HCT116 (cell line): ENCODE measurements around the gene ESRRG. TPM values are rescaled to one million over a fixed set of nuclear protein-coding genes. Genes with fewer than 3 reads are reported as not detected.

Experiments used
- ATAC-seq: fragments of 200-7000 bp; cut with Tn5 transposase; 2 replicates; pipeline ENCODE4 v1.9.1; 2020; ENCODE audit warnings: mild to moderate bottlenecking, moderate library complexity
- BruUV-seq: library from RNA; stranded (reverse); fragments of 400-500 nt; replicated peaks from 2 replicates; lab custom pipeline; 2021; lab: Mats Ljungman, UMichigan
- CTCF ChIA-PET: fragments of 300-600 bp; sonication (Branson Sonifier 250); formaldehyde crosslinking; loops from one replicate; lab custom pipeline; 2021; ENCODE audit warnings: antibody characterized with exemption; lab: Charles Lee
- POLR2A ChIA-PET: fragments of 300-600, 350-600 bp; sonication (Branson Sonifier 250); formaldehyde crosslinking; loops from one replicate; lab custom pipeline; 2021; ENCODE audit warnings: antibody characterized with exemption; lab: Charles Lee
- RAD21 ChIA-PET, 2 experiments: fragments of 300-600 bp; sonication (Branson Sonifier 250); formaldehyde crosslinking; loops; one replicate each; lab custom pipeline; 2023; ENCODE audit warnings: low total read pairs in 2 of 2; ENCODE audit not compliant: uncharacterized antibody in 2 of 2, unreplicated experiment in 2 of 2, low non-redundant PET in 1 of 2; lab: Charles Lee
- DNase-seq: peaks from one replicate; pipeline ENCODE4 v3.0.0-alpha.2; 2010; ENCODE audit warnings: low read depth, low spot score
- H2AFZ ChIP-seq: fragments of 200-600 bp; shearing (Covaris generic), sonication (generic); 2 replicates; pipeline ENCODE4 v1.6.1; 2017; ENCODE audit warnings: low read depth, mixed run types, mixed read lengths, antibody characterized with exemption, low read length; ENCODE audit not compliant: poor library complexity, severe bottlenecking
- H3K27ac ChIP-seq: 2 replicates; pipeline ENCODE4 v1.5.1; 2012; ENCODE audit warnings: low read depth, low read length
- H3K27me3 ChIP-seq: fragments of 200-600 bp; sonication (generic); 2 replicates; pipeline ENCODE4 v1.6.1; 2016; ENCODE audit warnings: mixed run types, low read length, mixed read lengths; ENCODE audit not compliant: insufficient read depth
- H3K36me3 ChIP-seq, 2 experiments: fragments of 200-500 bp in 1 of 2; fragments of 200-600 bp in 1 of 2; sonication (Bioruptor generic) in 1 of 2; sonication (generic) in 1 of 2; 2 replicates each; pipeline versions ENCODE4 v1.5.1 to v1.6.1; 2014 to 2016; ENCODE audit warnings: low read length in 2 of 2, inconsistent platforms in 1 of 2, mixed read lengths in 1 of 2, mixed run types in 1 of 2; ENCODE audit not compliant: insufficient read depth in 2 of 2, control insufficient read depth in 1 of 2
- H3K4me1 ChIP-seq, 2 experiments: fragments of 200-600 bp in 1 of 2; sonication (generic) in 1 of 2; 2 replicates each; pipeline versions ENCODE4 v1.5.1 to v1.6.1; 2012 to 2017; ENCODE audit warnings: low read length in 2 of 2, inconsistent platforms in 1 of 2, mild to moderate bottlenecking in 1 of 2, mixed read lengths in 1 of 2, mixed run types in 1 of 2, moderate library complexity in 1 of 2; ENCODE audit not compliant: insufficient read depth in 2 of 2, control insufficient read depth in 1 of 2
- H3K4me2 ChIP-seq: fragments of 200-600 bp; sonication (generic); 2 replicates; pipeline ENCODE4 v1.6.1; 2017; ENCODE audit warnings: mixed run types, low read length, mixed read lengths
- H3K4me3 ChIP-seq, 2 experiments: fragments of 200-600 bp in 1 of 2; sonication (generic) in 1 of 2; replicated peaks in 1 of 2; 2 replicates each; pipeline ENCODE4 v1.5.1; 2011 to 2016; ENCODE audit warnings: low read length in 2 of 2, control low read depth in 1 of 2, low read depth in 1 of 2, mild to moderate bottlenecking in 1 of 2, mixed read lengths in 1 of 2, mixed run types in 1 of 2
- H3K79me2 ChIP-seq: fragments of 200-600 bp; sonication (generic); 2 replicates; pipeline ENCODE4 v1.6.1; 2017; ENCODE audit warnings: mild to moderate bottlenecking, mixed run types, low read length, moderate library complexity, mixed read lengths; ENCODE audit not compliant: insufficient read depth
- H3K9ac ChIP-seq: fragments of 200-600 bp; sonication (generic); 2 replicates; pipeline ENCODE4 v1.6.1; 2016; ENCODE audit warnings: low read length, mixed read lengths
- H3K9me2 ChIP-seq: fragments of 200-600 bp; sonication (generic), shearing (Covaris generic); 2 replicates; pipeline ENCODE4 v1.6.1; 2017; ENCODE audit warnings: mixed run types, mild to moderate bottlenecking, moderate library complexity; ENCODE audit not compliant: insufficient read depth
- H3K9me3 ChIP-seq, 2 experiments: fragments of 200-500 bp in 1 of 2; fragments of 200-600 bp in 1 of 2; sonication (Bioruptor generic) in 1 of 2; sonication (generic) in 1 of 2; 2 replicates each; pipeline ENCODE4 v1.6.1; 2014 to 2017; ENCODE audit warnings: low read length in 2 of 2, mixed read lengths in 2 of 2, inconsistent platforms in 1 of 2, low read depth in 1 of 2, mild to moderate bottlenecking in 1 of 2, mixed run types in 1 of 2, moderate library complexity in 1 of 2; ENCODE audit not compliant: control insufficient read depth in 1 of 2, insufficient read depth in 1 of 2
- H4K20me1 ChIP-seq: fragments of 200-600 bp; sonication (generic), shearing (Covaris generic); 2 replicates; pipeline ENCODE4 v1.6.1; 2017; ENCODE audit warnings: mixed run types, mild to moderate bottlenecking, moderate library complexity; ENCODE audit not compliant: insufficient read depth
- CBX3 ChIP-seq: IDR thresholded peaks from 2 replicates; pipeline ENCODE4 v1.6.1; 2012; ENCODE audit warnings: low read depth
- CEBPB ChIP-seq: IDR thresholded peaks from 2 replicates; pipeline ENCODE4 v1.6.1; 2012; ENCODE audit warnings: low read depth
- EZH2phosphoT487 ChIP-seq: fragments of 200-600 bp; IDR thresholded peaks from 2 replicates; pipeline ENCODE4 v1.6.1; 2018; ENCODE audit warnings: antibody characterized with exemption, borderline replicate concordance
- FOSL1 ChIP-seq: IDR thresholded peaks from 2 replicates; pipeline ENCODE4 v1.6.1; 2012; ENCODE audit warnings: low read depth
- JUND ChIP-seq: IDR thresholded peaks from 2 replicates; pipeline ENCODE4 v1.6.1; 2012
- POLR2AphosphoS5 ChIP-seq: IDR thresholded peaks from 2 replicates; pipeline ENCODE4 v1.6.1; 2011; ENCODE audit warnings: mild to moderate bottlenecking, low read depth, low read length, moderate library complexity
- RAD21 ChIP-seq: IDR thresholded peaks from 2 replicates; pipeline ENCODE4 v1.6.1; 2012; ENCODE audit warnings: low read depth, mild to moderate bottlenecking
- SIN3A ChIP-seq: IDR thresholded peaks from 2 replicates; pipeline ENCODE4 v1.6.1; 2012; ENCODE audit warnings: low read depth
- SP1 ChIP-seq: IDR thresholded peaks from 2 replicates; pipeline ENCODE4 v1.6.1; 2012; ENCODE audit warnings: low read depth
- TCF7L2 ChIP-seq: IDR thresholded peaks from 2 replicates; pipeline ENCODE4 v1.7.0; 2011; ENCODE audit warnings: borderline replicate concordance, inconsistent platforms; ENCODE audit not compliant: insufficient read depth, insufficient read length; ENCODE audit errors: extremely low read depth
- YY1 ChIP-seq: IDR thresholded peaks from 2 replicates; pipeline ENCODE4 v1.6.1; 2011; ENCODE audit warnings: low read length, low read depth, moderate library complexity, mild to moderate bottlenecking; ENCODE audit not compliant: insufficient replicate concordance; ENCODE audit errors: extremely low read depth
- ZFX ChIP-seq: fragments of 450-650 bp; IDR thresholded peaks from 2 replicates; pipeline ENCODE4 v1.6.1; 2017
- intact Hi-C: fragments of 100-400 bp; cut with micrococcal nuclease; formaldehyde crosslinking; loops from 2 replicates; pipeline ENCODE4 v1.10.0; 2022
- total RNA-seq: library from RNA; stranded (reverse); gene quantifications from one replicate; pipeline ENCODE4 v1.2.1, GENCODE V29; 2021; ENCODE audit not compliant: unreplicated experiment
- TF ChIP-seq, protein P1 (sequence below): IDR thresholded peaks from 2 replicates; pipeline ENCODE4 v1.6.1; 2012
- TF ChIP-seq, protein P2 (sequence below), 3 experiments: fragments of 200-600 bp in 1 of 3; sonication (generic) in 1 of 3; IDR thresholded peaks in 2 of 3; conservative IDR thresholded peaks in 1 of 3; 2 replicates each; pipeline ENCODE4 v1.5.1; 2012 to 2017; ENCODE audit warnings: low read depth in 2 of 3, low read length in 2 of 3, antibody characterized with exemption in 1 of 3, borderline replicate concordance in 1 of 3, control low read depth in 1 of 3, mild to moderate bottlenecking in 1 of 3, mixed read lengths in 1 of 3, mixed run types in 1 of 3, moderate library complexity in 1 of 3; ENCODE audit not compliant: insufficient read depth in 1 of 3

The ESRRG gene
- total RNA-seq, 1 experiment from 2014 or later = not detected

DNA sequence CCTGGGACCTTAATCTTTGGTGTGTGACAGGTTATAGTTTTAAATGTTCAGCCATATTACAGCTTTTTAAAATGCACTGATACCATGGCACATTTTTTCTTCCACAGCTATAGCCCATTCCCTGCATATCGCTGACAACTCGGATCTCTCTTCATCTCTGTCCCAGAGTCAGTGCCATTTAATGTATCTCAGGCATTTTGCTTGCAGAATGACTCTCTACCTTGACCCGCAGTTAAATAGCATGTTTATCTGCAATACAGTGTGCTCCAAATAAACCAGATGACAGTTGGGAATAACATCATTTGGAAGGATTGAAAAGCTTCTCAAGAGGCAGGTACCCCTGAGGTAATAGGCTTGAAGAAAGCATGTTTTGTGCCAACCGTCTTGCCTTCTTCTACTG is 200.2 kb downstream of the ESRRG start:
- no TSS peak for BruUV-seq
- no peaks in the 10 kb centered on the region for H3K79me2 ChIP-seq
- ATAC-seq (no peak), DNase-seq (no peak)
- no peak overlapping the region for H3K9ac ChIP-seq
- TF ChIP-seq SP1 = no peak
- TF ChIP-seq, protein P1, sequence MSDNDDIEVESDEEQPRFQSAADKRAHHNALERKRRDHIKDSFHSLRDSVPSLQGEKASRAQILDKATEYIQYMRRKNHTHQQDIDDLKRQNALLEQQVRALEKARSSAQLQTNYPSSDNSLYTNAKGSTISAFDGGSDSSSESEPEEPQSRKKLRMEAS = no peak
- peaks cover 0 to 3% of the 10 kb centered on the region in 2 experiments; a peak in 1 of 4 replicates for H3K9me3 ChIP-seq
- intact Hi-C loops = no loop called here
- H3K27ac ChIP-seq = no peak overlapping the region
- no peak overlapping the region for H2AFZ ChIP-seq
- H3K36me3 ChIP-seq = no peaks in the 10 kb centered on the region
- ChIA-PET CTCF (no interaction called here), RAD21 (no interaction called here), POLR2A (no interaction called here)
- no peaks in the 10 kb centered on the region for H3K27me3 ChIP-seq
- no peaks in the 10 kb centered on the region for H3K4me1 ChIP-seq
- H4K20me1 ChIP-seq = no peaks in the 10 kb centered on the region
- H3K4me2 ChIP-seq = no peak overlapping the region
- no peak overlapping the region for H3K4me3 ChIP-seq
- no peaks in the 10 kb centered on the region for H3K9me2 ChIP-seq

DNA sequence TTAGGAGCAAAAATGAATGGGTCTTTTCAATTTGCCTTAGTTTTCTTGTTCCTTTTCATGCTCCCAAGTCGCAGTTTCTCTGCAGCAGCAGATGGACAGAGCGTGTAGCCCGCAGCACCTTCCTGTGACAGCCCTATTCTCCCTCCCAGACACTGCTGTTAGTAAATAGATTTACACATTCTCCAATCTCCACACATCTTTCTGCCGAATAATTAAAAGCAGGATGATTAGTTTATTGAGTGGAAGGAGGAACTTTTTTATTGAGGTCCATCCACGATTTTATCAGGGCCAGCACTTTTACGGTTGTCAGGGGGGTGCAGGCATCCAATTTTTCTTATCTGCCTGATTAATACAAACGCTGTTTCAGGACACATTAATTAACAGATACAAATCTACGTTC is 201.8 kb downstream of the ESRRG start:
- no peak overlapping the region for H3K4me3 ChIP-seq
- H2AFZ ChIP-seq = no peak overlapping the region
- H3K9me2 ChIP-seq = no peaks in the 10 kb centered on the region
- intact Hi-C loops = no loop called here
- no peak overlapping the region for H3K27ac ChIP-seq
- no peaks in the 10 kb centered on the region for H3K79me2 ChIP-seq
- H3K4me1 ChIP-seq = no peaks in the 10 kb centered on the region
- no peaks in the 10 kb centered on the region for H3K27me3 ChIP-seq
- H3K9me3 ChIP-seq = peaks cover 0 to 3% of the 10 kb centered on the region in 2 experiments; a peak in 1 of 4 replicates
- H3K4me2 ChIP-seq = no peak overlapping the region
- POLR2A ChIA-PET = no interaction called here
- CTCF ChIA-PET = no interaction called here
- ATAC-seq (no peak), DNase-seq (no peak)
- RAD21 ChIA-PET = no interaction called here
- H3K9ac ChIP-seq = no peak overlapping the region
- H3K36me3 ChIP-seq = no peaks in the 10 kb centered on the region
- no peak for TF ChIP-seq SIN3A
- TF ChIP-seq SP1 = no peak
- TF ChIP-seq ZFX = no peak
- no peak for TF ChIP-seq CBX3
- no peak for TF ChIP-seq TCF7L2
- TF ChIP-seq EZH2phosphoT487 = no peak
- TF ChIP-seq, protein P2, sequence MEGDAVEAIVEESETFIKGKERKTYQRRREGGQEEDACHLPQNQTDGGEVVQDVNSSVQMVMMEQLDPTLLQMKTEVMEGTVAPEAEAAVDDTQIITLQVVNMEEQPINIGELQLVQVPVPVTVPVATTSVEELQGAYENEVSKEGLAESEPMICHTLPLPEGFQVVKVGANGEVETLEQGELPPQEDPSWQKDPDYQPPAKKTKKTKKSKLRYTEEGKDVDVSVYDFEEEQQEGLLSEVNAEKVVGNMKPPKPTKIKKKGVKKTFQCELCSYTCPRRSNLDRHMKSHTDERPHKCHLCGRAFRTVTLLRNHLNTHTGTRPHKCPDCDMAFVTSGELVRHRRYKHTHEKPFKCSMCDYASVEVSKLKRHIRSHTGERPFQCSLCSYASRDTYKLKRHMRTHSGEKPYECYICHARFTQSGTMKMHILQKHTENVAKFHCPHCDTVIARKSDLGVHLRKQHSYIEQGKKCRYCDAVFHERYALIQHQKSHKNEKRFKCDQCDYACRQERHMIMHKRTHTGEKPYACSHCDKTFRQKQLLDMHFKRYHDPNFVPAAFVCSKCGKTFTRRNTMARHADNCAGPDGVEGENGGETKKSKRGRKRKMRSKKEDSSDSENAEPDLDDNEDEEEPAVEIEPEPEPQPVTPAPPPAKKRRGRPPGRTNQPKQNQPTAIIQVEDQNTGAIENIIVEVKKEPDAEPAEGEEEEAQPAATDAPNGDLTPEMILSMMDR (IDR thresholded peaks at IDR 0.05 in 2 of 3, conservative IDR thresholded peaks at IDR 0.05 in 1 of 3; ENCODE audit: borderline replicate concordance in 1 of 3, insufficient read depth in 1 of 3, low read depth in 2 of 3, low read length in 2 of 3) = no peak
- no peak for TF ChIP-seq YY1
- TF ChIP-seq CEBPB = no peak
- TF ChIP-seq, protein P1 = no peak
- TF ChIP-seq POLR2AphosphoS5 = no peak
- no peak for TF ChIP-seq RAD21
- TF ChIP-seq FOSL1 = no peak
- no peak for TF ChIP-seq JUND
- no TSS peak for BruUV-seq
- no peaks in the 10 kb centered on the region for H4K20me1 ChIP-seq
